ENCODE results near the gene YTHDF1. TPM values are rescaled to one million over a fixed set of nuclear protein-coding genes. Genes with fewer than 3 reads are reported as not detected.

The YTHDF1 gene
- total and polyA plus RNA-seq, 2 donors (not counting 1 experiment from before 2014, with no cell fraction given): 25.3 to 40.5 TPM

DNA sequence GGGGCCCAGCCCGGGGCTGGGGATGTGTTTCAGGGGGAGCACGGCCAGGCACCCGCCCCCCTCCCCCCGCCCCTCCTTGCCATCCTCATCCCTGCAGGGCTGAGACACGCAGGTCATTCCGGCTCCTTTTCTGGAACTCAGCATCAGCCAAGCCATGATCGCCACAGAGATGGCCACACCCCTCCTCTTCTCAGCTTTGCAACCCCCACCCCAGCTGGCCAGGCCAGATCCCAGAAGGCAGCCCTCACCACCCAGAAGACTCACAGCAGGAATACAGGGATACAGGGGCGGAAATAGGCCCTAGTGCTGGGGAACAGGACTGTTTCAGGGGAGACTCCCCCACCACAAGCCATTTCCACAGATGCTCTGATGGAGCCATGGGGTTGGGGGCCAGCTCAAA, 33.5 kb downstream of the YTHDF1 start:
- no peak overlapping the region for H3K9ac ChIP-seq (ENCODE audit: low read length)
- no peaks in the 10 kb centered on the region for H3K79me2 ChIP-seq (ENCODE audit: control insufficient read depth, insufficient read depth, low read length)
- intact Hi-C loops (cut with micrococcal nuclease): no loop called here
- H3K27ac ChIP-seq (ENCODE audit: low read length in 2 of 2): no peak overlapping the region
- no peak overlapping the region for H3K4me2 ChIP-seq (replicated peaks; ENCODE audit: low read depth, low read length, poor library complexity, severe bottlenecking)
- no peaks in the 10 kb centered on the region for H4K20me1 ChIP-seq (ENCODE audit: control insufficient read depth, insufficient read depth, low read length, poor library complexity, severe bottlenecking)
- CTCF ChIA-PET: interaction anchor here (1.1 kb wide), 1 partner anchor 11 kb away, joined by 3 read pairs; no protein-coding TSS in a partner anchor
- POLR2A ChIA-PET: no interaction called here
- WGBS (ENCODE audit: insufficient coverage): 67% methylated on average over 3 of the region's 8 CpGs
- Mint-ChIP-seq H3K27ac (no peak overlapping the region), H3K9me3 (ENCODE audit: insufficient read depth) (no peaks in the 10 kb centered on the region), H3K4me3 (no peak overlapping the region), H3K27me3 (peaks cover 12% of the 10 kb centered on the region), H3K4me1 (peaks cover 10% of the 10 kb centered on the region)
- peaks cover 0 to 43% (median 12%) of the 10 kb centered on the region in 4 experiments for H3K27me3 ChIP-seq (replicated peaks in 1 of 4; ENCODE audit: control extremely low read depth in 1 of 4, control insufficient read depth in 3 of 4, insufficient read depth in 4 of 4, low read length in 3 of 4)
- no peak overlapping the region for H3K4me3 ChIP-seq (ENCODE audit: control extremely low read depth in 1 of 5, extremely low read depth in 1 of 5, insufficient read depth in 1 of 5, low read depth in 2 of 5, low read length in 4 of 5)
- ATAC-seq (ENCODE audit: low read depth) (no peak), DNase-seq (no peak)
- peaks cover 13 to 25% of the 10 kb centered on the region in 2 donors for H3K4me1 ChIP-seq (ENCODE audit: control insufficient read depth in 2 of 2, insufficient read depth in 2 of 2, low read length in 2 of 2)
- no peaks in the 10 kb centered on the region for H3K9me3 ChIP-seq (ENCODE audit: control extremely low read depth in 1 of 3, control insufficient read depth in 2 of 3, insufficient read depth in 1 of 3, low read length in 2 of 3)
- H3K36me3 ChIP-seq (replicated peaks in 1 of 2; ENCODE audit: control extremely low read depth in 1 of 2, control insufficient read depth in 1 of 2, extremely low read depth in 1 of 2, insufficient read depth in 2 of 2, low read length in 1 of 2): no peaks in the 10 kb centered on the region
- TF ChIP-seq, protein P1, sequence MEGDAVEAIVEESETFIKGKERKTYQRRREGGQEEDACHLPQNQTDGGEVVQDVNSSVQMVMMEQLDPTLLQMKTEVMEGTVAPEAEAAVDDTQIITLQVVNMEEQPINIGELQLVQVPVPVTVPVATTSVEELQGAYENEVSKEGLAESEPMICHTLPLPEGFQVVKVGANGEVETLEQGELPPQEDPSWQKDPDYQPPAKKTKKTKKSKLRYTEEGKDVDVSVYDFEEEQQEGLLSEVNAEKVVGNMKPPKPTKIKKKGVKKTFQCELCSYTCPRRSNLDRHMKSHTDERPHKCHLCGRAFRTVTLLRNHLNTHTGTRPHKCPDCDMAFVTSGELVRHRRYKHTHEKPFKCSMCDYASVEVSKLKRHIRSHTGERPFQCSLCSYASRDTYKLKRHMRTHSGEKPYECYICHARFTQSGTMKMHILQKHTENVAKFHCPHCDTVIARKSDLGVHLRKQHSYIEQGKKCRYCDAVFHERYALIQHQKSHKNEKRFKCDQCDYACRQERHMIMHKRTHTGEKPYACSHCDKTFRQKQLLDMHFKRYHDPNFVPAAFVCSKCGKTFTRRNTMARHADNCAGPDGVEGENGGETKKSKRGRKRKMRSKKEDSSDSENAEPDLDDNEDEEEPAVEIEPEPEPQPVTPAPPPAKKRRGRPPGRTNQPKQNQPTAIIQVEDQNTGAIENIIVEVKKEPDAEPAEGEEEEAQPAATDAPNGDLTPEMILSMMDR (IDR thresholded peaks at IDR 0.05): no peak
- TF ChIP-seq EZH2 (IDR thresholded peaks at IDR 0.05; ENCODE audit: borderline replicate concordance, insufficient read depth, low read depth, low read length, poor library complexity, severe bottlenecking): no peak
- no peak overlapping the region for H2AFZ ChIP-seq (ENCODE audit: insufficient read depth, low read depth, low read length, poor library complexity, severe bottlenecking)

DNA sequence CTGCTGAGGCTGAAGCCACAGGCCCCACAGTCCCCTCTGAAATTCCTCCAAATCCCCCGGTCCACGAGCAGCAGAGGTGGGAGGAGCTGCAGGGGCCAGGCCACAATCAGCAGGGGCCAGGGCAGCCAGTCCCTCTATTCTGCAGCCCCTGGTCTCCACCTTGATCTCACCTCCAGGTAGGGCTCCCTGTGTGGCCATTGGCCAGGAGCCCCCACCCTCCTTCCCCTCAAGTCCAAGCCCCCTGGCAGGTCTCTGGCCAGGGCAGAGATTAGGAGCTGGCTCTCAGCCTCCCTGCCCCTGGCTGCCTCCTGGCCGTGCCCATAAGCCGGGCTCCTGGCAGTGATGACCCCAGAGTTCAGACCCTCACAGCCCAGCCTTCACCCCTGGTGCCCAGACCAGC, 34.7 kb downstream of the YTHDF1 start:
- ChIA-PET POLR2A (no interaction called here), CTCF (interaction anchor here (1.0 to 1.4 kb wide), 4 partner anchors 17 to 206 kb away, joined by 3 to 4 read pairs (median 4); no protein-coding TSS in a partner anchor)
- DNase-seq: no peak
- no peak overlapping the region for H3K4me2 ChIP-seq (replicated peaks; ENCODE audit: low read depth, low read length, poor library complexity, severe bottlenecking)
- Mint-ChIP-seq H3K4me1 (peaks cover 12% of the 10 kb centered on the region), H3K9me3 (ENCODE audit: insufficient read depth) (no peaks in the 10 kb centered on the region), H3K27me3 (peaks cover 14% of the 10 kb centered on the region), H3K27ac (no peak overlapping the region), H3K4me3 (no peak overlapping the region)
- H2AFZ ChIP-seq (ENCODE audit: insufficient read depth, low read depth, low read length, poor library complexity, severe bottlenecking): no peak overlapping the region
- peaks cover 0 to 50% (median 18%) of the 10 kb centered on the region in 4 experiments for H3K27me3 ChIP-seq (replicated peaks in 1 of 4; ENCODE audit: control extremely low read depth in 1 of 4, control insufficient read depth in 3 of 4, insufficient read depth in 4 of 4, low read length in 3 of 4)
- H4K20me1 ChIP-seq (ENCODE audit: control insufficient read depth, insufficient read depth, low read length, poor library complexity, severe bottlenecking): no peaks in the 10 kb centered on the region
- no peaks in the 10 kb centered on the region for H3K36me3 ChIP-seq (replicated peaks in 1 of 2; ENCODE audit: control extremely low read depth in 1 of 2, control insufficient read depth in 1 of 2, extremely low read depth in 1 of 2, insufficient read depth in 2 of 2, low read length in 1 of 2)
- no peak overlapping the region for H3K27ac ChIP-seq (ENCODE audit: low read length in 2 of 2)
- no peaks in the 10 kb centered on the region for H3K79me2 ChIP-seq (ENCODE audit: control insufficient read depth, insufficient read depth, low read length)
- no peak overlapping the region for H3K4me3 ChIP-seq (ENCODE audit: control extremely low read depth in 1 of 5, extremely low read depth in 1 of 5, insufficient read depth in 1 of 5, low read depth in 2 of 5, low read length in 4 of 5)
- no peak for TF ChIP-seq EZH2 (IDR thresholded peaks at IDR 0.05; ENCODE audit: borderline replicate concordance, insufficient read depth, low read depth, low read length, poor library complexity, severe bottlenecking)
- TF ChIP-seq, protein P1 (IDR thresholded peaks at IDR 0.05): no peak
- ATAC-seq (ENCODE audit: low read depth): no peak
- no peak overlapping the region for H3K9ac ChIP-seq (ENCODE audit: low read length)
- intact Hi-C loops (cut with micrococcal nuclease): no loop called here
- peaks cover 0 to 5% (median 0%) of the 10 kb centered on the region in 3 donors for H3K9me3 ChIP-seq (ENCODE audit: control extremely low read depth in 1 of 3, control insufficient read depth in 2 of 3, insufficient read depth in 1 of 3, low read length in 2 of 3)
- WGBS (ENCODE audit: insufficient coverage): 38% methylated on average over 2 of the region's 4 CpGs
- H3K4me1 ChIP-seq (ENCODE audit: control insufficient read depth in 2 of 2, insufficient read depth in 2 of 2, low read length in 2 of 2): peaks cover 13 to 37% of the 10 kb centered on the region in 2 donors
